ENCODE data around the gene GRN.
A peak's percentile ranks its signal among the peaks of the same experiment; 100 is the strongest.
"Not testable (repeated sequence)": the region's sequence is repeated elsewhere in the genome, so short reads cannot be mapped to it uniquely, and the experiment has no call there.

Gene GRN

DNA sequence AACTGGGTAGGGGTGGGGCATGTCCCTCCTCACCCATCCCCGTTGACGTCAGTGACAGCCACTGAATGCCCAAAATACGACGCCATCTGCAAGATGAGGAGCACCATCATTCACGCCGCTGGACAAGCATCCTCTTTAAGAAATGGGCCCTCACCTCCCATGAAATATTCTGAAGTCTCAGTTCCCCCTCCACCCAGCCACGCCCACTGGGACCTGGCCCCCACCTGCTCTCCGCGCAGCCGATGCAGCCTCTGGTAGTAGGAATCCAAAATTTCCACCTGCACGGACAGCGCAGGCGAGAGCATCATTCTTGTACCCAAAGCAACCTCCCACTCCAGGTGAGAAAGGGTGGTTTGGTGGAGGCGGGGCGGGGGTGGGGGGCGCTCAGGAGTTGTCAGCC, 38.8 kb downstream of the GRN start:
- no peak for DNase-seq

DNA sequence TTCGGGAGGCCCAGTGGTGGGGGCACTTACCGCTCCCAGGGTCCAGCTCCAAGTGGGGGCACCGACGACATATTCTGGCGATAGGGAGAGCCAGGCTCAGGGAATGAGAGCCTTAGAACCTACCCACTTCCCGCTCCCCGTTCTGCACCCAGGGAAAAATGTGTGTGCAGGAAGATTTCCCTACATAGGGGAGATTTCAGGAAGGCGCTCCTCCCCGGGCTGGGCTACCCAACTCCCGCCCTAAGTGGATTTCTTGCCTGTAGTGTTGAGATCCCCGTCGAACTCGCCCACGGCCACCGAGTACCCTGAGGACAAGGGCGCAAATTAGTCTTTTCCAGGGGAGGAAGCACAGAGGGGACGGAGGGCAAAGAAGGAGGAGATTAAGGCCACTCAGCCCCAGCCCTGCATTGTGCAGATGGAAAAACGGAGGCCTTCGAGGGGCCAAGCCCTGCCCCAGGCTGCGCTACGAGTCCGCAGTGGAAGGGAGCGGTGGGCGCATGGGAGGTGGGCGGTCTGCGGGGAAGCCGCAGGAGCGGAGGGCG, 39.2 kb downstream of the GRN start:
- DNase-seq = no peak

DNA sequence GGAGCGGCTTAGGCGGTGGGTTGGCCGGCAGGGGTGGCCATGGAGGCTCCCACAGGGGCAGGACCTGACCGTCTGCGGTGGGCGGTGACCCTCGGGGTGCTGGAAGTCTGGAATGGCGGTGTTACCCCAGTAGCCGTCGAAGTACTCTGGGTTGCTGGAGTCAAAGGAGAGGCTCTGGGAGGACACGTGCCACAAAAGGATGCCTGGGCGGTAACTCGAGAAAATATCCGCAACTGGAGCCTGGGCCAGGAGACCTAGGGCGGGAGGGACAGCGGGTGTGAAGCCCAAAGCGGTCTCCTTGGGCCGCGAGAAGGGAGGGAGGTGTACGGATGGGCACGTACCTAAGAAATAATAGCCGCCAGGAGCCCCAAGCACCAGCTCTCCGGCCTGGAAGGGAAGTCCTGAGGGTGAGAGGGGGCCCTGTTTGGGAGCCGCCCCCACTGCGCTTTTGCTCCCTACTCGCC, 39.8 kb downstream of the GRN start:
- DNase-seq = no peak

DNA sequence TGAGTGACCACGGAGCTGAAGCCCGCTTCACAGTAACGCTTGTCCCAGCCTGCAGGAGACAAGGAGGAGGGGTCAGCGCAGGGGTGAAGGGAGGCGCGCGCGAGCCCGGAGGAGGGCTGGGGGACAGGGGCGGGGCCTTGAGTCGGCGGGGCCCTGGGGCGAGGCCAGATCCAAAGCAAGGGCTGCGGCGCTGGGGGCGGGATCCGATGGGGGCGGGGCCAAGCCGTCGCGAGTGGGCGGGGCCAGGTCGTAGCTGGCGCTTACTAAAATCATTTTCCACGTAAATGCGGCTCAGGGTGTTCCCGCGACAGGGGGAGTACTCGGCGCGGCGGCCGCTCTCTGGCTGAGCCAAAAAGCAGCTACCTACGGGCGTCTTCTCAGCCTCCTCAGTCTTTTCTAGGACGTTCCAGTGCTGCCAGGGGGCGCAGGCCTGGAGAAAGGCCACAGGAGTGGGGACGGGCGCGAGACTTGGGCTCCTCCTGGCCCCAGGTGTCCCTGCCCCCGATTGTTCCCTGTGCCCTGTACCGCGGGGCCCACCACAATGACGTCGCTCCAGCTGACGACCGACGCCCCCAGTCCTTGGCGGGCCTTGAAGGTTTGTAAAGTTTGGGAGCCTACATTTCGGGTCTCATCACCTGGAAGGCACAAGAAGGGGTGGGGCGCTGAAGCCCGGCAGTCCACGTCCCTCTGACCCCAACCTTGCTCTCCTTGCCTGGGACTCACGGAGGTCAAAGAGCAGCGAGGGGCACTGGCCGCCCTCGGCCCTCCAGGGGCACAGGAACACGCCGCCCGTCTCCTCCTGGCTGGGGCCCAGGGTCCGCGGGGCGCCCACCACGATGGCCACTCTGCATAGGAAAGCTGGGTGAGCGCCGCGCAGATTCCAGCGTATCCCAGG, 40.4 kb downstream of the GRN start:
- peak; percentile 71 to 84 (median 79) for DNase-seq

DNA sequence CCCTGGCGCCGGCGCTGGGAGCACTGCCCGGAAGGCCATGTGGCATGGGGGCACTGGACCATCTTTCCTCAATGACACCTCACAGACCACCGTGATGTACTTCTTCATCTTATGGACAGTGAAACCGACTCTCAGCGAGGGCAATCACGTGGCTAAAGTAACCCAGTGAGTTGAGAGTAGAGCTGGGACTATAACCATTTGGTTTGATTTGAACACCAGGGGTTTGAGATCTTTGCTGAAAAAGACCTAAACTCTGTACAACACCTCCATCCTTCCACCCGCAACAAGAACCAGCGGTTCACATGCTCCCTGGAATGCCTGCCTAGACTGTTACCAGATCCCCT, 41.1 kb downstream of the GRN start:
- DNase-seq = no peak

DNA sequence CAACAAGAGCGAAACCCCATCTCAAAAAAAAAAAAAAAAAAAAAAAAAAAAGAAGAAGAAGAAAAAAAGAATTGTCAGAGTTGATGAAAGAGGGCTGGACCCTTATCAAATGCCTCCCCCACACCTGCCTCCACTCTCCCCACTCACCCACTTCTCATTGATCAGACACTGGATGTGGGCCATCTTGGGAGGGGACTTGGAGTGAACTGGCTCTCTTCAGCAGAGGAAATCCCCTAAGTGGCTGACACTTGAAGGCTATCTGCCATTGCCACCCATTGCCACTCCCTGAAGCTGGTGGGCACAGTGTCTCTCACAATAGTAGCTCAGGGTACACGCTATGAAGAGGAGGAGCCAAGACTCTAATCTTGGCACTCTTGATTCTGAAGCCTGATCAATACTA, 42.7 kb downstream of the GRN start:
- DNase-seq = no peak

DNA sequence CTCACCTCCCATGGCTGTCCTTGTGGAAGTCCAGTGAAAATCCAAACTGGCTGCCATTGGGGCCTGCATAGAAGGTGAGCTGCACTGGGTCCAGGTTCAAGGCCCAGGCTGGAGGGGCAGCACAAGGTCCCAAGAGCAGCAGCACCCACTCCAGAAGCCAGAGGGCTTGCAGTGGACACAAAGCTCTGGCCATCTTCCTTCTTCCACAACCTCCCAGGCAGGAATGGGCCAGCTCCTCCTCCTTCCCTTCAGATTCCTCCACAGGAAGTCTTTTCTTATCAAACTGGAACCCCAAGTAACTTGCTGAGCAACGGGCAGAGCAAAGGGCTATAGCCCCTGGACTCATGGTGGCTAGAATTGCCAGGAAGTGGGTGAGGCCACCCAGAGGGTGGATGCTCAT, 44.2 kb downstream of the GRN start, which contains the start of gene ITGA2B:
Gene ITGA2B (minus strand): TSS at position 369 of the 400 bp plus-strand sequence. CDS start 176 bp downstream, at position 193.
- DNase-seq = no peak

- DNase-seq = no peak
Observed at GRCh38 chr17:44389723-44390202, 44.7 kb downstream of the GRN start.

- DNase-seq = no peak
Observed at GRCh38 chr17:44390250-44390870, 45.3 kb downstream of the GRN start.

- DNase-seq = not testable (repeated sequence)
Observed at GRCh38 chr17:44394112-44394511, 49.0 kb downstream of the GRN start.

DNA sequence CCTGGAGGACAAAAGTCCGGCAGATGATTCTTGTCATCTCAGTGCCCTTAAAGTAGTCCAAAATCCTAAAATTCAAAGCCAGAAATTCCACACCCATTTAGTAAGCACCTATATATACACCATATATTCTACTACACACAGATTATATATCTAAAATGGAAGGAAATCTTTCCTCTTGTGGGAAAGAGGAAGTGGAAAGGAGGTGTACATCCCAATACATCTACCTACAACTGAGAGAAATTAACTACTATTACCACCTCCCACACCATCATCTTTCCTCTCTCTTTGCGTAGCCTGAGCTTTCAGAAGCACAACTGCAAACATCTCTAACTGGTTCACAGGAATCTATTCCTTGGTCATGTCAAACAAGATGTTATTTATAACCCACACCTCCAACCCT, 49.7 kb downstream of the GRN start:
- no peak for DNase-seq

DNA sequence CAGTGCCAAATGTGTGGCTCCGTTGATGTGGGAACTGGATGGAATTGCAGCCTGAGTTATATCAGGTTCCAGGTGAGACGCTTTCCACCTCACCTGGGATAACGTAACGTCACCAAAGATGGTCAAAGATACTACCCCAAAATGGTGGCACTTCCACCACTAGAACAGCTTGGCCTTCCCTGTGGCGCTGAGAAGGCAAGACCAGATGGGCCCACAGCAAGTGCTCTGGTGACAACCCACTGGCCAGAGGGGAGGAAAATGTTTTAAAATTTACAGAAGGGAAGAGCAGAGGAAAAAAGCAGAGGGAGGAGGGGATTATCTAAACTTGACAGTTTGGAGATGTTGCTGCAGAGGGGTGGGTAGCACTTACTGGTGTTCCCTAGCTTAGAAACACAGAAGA, 51.8 kb downstream of the GRN start:
- no peak for DNase-seq

GRCh38 chr17:44397479-44398440, 52.7 kb downstream of the GRN start:
- DNase-seq = no peak

DNA sequence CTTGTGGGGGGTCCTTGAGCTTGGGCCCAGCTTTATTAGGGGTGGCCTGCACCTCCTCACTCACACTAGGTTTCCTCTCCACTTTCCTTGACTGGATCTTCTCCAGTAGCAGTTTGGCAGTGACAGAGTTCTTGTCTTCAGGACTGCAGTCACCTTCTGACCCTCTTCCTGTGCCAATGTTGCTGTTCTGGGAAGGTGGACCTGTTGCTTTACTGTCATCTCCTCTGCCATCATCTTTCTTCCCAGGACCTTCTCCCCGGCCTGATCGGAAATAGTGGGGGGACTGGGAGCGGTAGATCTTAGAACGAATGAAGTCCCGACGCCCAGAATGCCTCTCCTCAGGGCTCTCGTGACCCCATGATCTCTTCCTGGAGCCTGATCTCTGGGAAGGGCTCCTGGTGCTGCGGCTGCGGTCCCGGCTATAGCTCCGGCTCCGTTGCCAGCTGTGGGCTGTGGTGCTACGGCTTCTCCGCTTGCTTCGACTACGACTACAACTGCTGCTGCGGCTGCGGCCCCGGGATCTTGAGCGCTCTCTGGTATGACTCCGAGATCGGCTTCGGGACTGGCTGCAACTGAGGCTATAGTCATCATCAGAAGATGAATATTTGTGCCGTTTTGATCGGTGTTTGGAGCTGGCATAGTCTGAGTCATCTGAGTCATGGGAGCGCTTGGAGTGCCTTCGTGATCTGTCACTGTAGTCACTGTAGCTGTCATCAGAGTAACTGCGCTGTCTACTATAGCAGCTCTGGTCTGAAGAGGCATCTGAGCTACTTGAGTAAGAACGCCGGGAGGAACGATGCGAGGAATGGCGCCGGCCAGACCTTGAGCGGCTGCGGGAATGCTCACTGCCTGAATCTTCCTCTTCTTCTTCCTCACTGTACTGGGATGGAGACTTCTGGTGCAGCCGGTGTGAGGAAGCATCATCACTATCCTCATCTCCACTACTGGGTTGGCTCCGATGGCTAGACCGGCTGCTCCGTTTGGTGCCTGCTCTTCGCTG, 53.9 kb downstream of the GRN start:
- no peak for DNase-seq

DNA sequence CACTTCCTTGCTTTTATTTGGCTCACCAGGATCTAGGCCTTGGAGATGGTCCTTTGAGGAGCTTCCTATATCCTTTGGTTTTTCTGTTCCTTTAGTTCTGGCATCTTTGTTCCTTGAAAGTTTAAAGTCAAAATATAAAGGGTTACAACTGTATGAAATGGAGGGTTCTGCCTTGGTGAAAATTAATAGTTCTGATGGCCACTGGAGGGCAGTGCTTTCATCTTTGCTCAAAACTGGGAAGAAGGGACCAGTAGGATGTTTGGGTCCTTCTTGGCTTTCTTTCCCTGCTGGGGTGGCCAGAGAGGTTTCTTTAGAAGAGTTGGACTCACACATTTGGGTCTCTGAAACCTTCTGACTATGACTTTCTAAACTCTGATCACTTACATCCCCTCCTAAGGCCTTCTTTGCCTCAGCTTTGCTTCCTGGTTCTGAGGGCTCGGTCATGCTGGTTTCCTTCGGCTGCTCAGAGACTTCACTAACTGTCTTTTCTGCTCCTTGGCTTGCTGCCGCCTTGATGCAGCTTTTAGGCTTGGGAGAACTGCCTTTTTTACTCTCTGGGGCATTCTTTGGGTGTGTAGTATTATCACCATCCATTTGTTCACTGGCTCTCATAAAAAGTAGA, 55.2 kb downstream of the GRN start:
- no peak for DNase-seq

Data from T-helper 1 cell (primary cell).